ENCODE data around the gene LAMTOR4. TPM values are rescaled to one million over a fixed set of nuclear protein-coding genes. Genes with fewer than 3 reads are reported as not detected.

LAMTOR4 gene
- total and polyA plus RNA-seq, 7 donors: 48.7 to 141 (median 74.6) TPM

DNA sequence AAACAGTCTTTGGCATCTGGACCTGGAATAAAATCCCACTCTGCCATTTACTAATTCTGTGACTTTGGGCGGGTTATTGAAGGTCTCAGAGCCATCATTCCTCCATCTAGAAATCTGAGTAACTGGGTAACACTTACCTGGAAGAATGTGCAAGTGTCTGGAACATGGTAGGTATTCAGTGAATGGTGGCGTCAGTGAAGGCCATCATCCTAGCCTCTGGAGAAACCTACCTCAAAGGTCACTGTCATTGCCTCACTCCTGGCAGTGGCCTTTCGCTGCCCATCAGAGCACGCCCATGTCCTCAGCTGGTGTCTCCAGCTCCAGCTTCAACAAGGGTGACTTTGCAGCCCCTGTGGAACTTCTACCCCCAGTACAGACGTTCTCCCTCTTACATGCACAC is 15.2 kb downstream of the LAMTOR4 start:
- no peak overlapping the region for H3K27ac ChIP-seq
- H3K9me3 ChIP-seq: no peaks in the 10 kb centered on the region
- DNase-seq: no peak
- peaks cover 0 to 19% (median 9%) of the 10 kb centered on the region in 3 donors for H3K27me3 ChIP-seq (ENCODE audit: insufficient read depth in 3 of 3, low read length in 2 of 3)
- ATAC-seq: no peak
- TF ChIP-seq, protein P1, sequence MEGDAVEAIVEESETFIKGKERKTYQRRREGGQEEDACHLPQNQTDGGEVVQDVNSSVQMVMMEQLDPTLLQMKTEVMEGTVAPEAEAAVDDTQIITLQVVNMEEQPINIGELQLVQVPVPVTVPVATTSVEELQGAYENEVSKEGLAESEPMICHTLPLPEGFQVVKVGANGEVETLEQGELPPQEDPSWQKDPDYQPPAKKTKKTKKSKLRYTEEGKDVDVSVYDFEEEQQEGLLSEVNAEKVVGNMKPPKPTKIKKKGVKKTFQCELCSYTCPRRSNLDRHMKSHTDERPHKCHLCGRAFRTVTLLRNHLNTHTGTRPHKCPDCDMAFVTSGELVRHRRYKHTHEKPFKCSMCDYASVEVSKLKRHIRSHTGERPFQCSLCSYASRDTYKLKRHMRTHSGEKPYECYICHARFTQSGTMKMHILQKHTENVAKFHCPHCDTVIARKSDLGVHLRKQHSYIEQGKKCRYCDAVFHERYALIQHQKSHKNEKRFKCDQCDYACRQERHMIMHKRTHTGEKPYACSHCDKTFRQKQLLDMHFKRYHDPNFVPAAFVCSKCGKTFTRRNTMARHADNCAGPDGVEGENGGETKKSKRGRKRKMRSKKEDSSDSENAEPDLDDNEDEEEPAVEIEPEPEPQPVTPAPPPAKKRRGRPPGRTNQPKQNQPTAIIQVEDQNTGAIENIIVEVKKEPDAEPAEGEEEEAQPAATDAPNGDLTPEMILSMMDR (IDR thresholded peaks at IDR 0.05): no peak
- no peaks in the 10 kb centered on the region for H3K36me3 ChIP-seq (ENCODE audit: insufficient read depth in 1 of 2, low read depth in 1 of 2)
- intact Hi-C loops (cut with DNase I): no loop called here
- H3K4me1 ChIP-seq: peaks cover 8% of the 10 kb centered on the region
- WGBS, 3 donors: 86 to 90% (median 90%) methylated on average over 5 of the region's 5 CpGs
- H3K4me3 ChIP-seq: no peak overlapping the region

DNA sequence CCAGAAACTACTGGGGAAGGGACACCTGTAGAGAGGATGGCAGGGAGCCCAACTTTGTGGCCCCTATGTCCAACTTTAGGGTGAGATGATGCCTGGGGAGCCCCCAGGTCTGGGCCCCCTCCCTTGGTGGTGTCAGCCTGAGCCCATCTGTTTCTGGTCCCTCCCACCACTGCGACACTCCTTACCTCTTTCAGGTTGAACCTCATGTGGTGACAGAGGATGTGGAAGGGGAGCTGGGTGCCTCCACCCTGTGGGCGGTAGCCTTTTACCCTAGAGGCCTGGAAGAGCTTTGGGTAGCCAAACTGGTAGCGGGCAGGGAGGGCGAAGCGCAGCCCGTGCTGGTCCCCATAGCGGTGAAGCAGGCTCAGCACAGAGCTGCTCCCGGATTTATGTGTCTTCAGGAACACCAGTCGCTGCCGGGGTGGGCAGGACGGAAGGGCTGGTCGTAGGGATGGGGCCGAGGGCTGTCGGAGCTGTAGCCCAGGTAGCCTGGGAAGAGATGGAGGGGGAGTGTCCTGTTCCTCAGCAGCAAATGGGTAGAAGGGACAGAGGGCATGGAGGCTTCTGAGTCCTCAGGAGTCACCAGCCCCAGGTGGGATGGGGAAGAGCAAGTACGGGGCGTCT is 17.7 kb downstream of the LAMTOR4 start:
- H3K27me3 ChIP-seq (ENCODE audit: insufficient read depth in 3 of 3, low read length in 2 of 3): peaks cover 0 to 32% (median 13%) of the 10 kb centered on the region in 3 donors
- H3K4me1 ChIP-seq: peaks cover 8% of the 10 kb centered on the region
- DNase-seq (peak in 1 of 2 donors; percentile 48), ATAC-seq (no peak)
- TF ChIP-seq, protein P1 (IDR thresholded peaks at IDR 0.05): no peak
- no peaks in the 10 kb centered on the region for H3K36me3 ChIP-seq (ENCODE audit: insufficient read depth in 1 of 2, low read depth in 1 of 2)
- H3K4me3 ChIP-seq: no peak overlapping the region
- WGBS, 3 donors: 71 to 81% (median 77%) methylated on average over 16 of the region's 16 CpGs
- intact Hi-C loops (cut with DNase I): no loop called here
- no peak overlapping the region for H3K27ac ChIP-seq
- no peaks in the 10 kb centered on the region for H3K9me3 ChIP-seq

DNA sequence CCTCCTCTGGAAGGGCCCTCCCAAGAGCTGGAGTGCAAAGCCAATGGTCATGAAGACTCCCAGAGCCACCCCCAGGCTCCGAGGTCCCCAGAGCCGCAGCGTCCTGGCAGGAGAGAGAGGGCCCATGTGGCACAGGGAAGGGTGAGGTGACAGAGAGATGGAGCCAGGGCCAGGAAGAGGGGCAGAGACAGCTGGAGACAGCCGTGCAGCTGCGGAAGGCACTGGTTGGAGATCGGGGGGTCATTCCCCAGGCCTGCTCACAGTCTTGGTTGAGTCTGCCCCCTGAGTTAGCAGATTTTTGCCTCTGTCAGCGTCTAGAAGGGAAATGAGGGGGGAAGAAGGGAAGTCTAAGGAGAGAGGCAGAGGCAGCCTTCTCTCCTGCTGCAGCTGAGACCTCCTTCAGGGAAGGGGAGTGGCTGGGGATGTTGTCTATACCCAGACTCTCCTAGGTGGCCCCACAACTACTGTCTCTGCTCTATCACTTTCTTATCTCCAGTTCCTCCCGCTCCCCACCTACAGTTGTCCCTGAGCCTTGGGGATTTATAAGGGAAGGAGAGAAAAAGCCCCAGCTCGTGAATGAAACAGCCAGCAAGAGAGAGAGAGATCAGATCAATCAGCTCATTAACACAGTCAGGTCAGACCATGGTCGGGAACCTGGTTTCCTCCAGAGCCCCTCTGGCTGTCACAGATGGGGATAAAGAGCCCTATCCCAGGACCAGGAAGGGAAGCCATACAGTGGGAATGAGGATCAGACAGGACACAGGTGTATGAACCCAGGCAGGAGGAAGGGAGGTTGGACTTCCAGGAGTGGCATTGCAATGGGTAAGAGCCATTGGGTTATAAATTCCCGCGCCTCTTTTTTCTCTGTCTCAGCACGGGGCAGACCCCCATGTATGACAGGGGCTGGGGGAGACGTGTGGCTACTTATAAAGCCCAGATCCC is 18.5 kb downstream of the LAMTOR4 start:
- intact Hi-C loops (cut with DNase I): no loop called here
- 39 to 47% (median 43%) methylated on average over 14 of the region's 14 CpGs for WGBS, 3 donors
- DNase-seq (peak in 1 of 2 donors; percentile 20), ATAC-seq (peak in 1 of 4 donors; percentile 25)
- H3K27ac ChIP-seq: no peak overlapping the region
- H3K4me1 ChIP-seq: peaks cover 8% of the 10 kb centered on the region
- peaks cover 0 to 40% (median 16%) of the 10 kb centered on the region in 3 donors for H3K27me3 ChIP-seq (ENCODE audit: insufficient read depth in 3 of 3, low read length in 2 of 3)
- H3K36me3 ChIP-seq (ENCODE audit: insufficient read depth in 1 of 2, low read depth in 1 of 2): no peaks in the 10 kb centered on the region
- no peaks in the 10 kb centered on the region for H3K9me3 ChIP-seq
- TF ChIP-seq, protein P1 (IDR thresholded peaks at IDR 0.05): no peak
- H3K4me3 ChIP-seq: no peak overlapping the region

DNA sequence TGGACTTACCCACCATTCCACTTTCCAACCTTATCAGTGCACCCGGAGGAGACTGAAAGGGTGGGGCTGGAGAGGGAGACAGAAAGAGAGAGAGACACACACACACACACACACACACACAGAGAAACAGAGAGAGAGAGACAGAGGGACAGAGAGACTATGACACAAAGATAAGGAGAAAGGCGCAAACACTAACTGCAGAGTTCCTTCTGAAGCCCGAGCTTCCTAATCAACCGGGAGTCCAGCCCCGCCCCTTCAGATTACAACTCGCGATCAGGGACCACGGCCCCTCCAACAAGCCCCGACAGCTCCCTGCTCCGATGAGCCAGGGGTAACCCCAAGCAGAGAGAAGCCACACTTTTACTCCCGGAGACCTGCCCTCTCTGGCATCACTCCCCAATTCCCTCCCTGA is 19.2 kb downstream of the LAMTOR4 start:
- H3K9me3 ChIP-seq: no peaks in the 10 kb centered on the region
- peaks cover 0 to 44% (median 16%) of the 10 kb centered on the region in 3 donors for H3K27me3 ChIP-seq (ENCODE audit: insufficient read depth in 3 of 3, low read length in 2 of 3)
- H3K36me3 ChIP-seq (ENCODE audit: insufficient read depth in 1 of 2, low read depth in 1 of 2): no peaks in the 10 kb centered on the region
- 1 to 7% (median 2%) methylated on average over 11 of the region's 11 CpGs for WGBS, 3 donors
- DNase-seq (peak in 1 of 2 donors; percentile 28), ATAC-seq (peak; percentile 12 to 47 (median 20))
- intact Hi-C loops (cut with DNase I): no loop called here
- H3K27ac ChIP-seq: peak overlapping the region; percentile 16
- TF ChIP-seq, protein P1 (IDR thresholded peaks at IDR 0.05): no peak
- H3K4me1 ChIP-seq: peaks cover 8% of the 10 kb centered on the region
- peak overlapping the region; percentile 58 for H3K4me3 ChIP-seq
